ENCODE measurements around the gene CTLA4. TPM values are rescaled to one million over a fixed set of nuclear protein-coding genes. Genes with fewer than 3 reads are reported as not detected.

CTLA4 gene
- total RNA-seq, 4 donors from 2014 or later, result 1.2 TPM; not detected in 3

- Histone ChIP-seq H3K27me3 (no peaks in the 10 kb centered on the region), H3K27ac (no peak overlapping the region), H3K36me3 (no peaks in the 10 kb centered on the region), H3K9me3 (no peaks in the 10 kb centered on the region), H3K4me1 (no peaks in the 10 kb centered on the region), H3K4me3 (no peak overlapping the region)
- DNase-seq (ENCODE audit: low spot score in 2 of 2), result no peak
- WGBS, result 90% methylated on average over 6 of the region's 6 CpGs
- TF ChIP-seq POLR2A (IDR thresholded peaks at IDR 0.05) (no peak), POLR2AphosphoS5 (IDR thresholded peaks at IDR 0.05) (no peak), EP300 (IDR thresholded peaks at IDR 0.05) (no peak), CTCF (IDR thresholded peaks at IDR 0.05) (no peak)
Observed at GRCh38 chr2:203835420-203835819, 32.2 kb upstream of the CTLA4 start.

- H3K4me3 ChIP-seq, result no peak overlapping the region
- no peak for DNase-seq (ENCODE audit: low spot score in 2 of 2)
- H3K27ac ChIP-seq, result no peak overlapping the region
- no peaks in the 10 kb centered on the region for H3K27me3 ChIP-seq
- no peaks in the 10 kb centered on the region for H3K4me1 ChIP-seq
- no peak for TF ChIP-seq POLR2AphosphoS5 (IDR thresholded peaks at IDR 0.05)
- TF ChIP-seq CTCF (IDR thresholded peaks at IDR 0.05), result no peak
- no peak for TF ChIP-seq POLR2A (IDR thresholded peaks at IDR 0.05)
- TF ChIP-seq EP300 (IDR thresholded peaks at IDR 0.05), result no peak
- no peaks in the 10 kb centered on the region for H3K9me3 ChIP-seq
- H3K36me3 ChIP-seq, result no peaks in the 10 kb centered on the region
- WGBS, result 91% methylated on average over 19 of the region's 19 CpGs
Observed at GRCh38 chr2:203835892-203836800, 31.4 kb upstream of the CTLA4 start.

GRCh38 chr2:203840655-203841205, 26.8 kb upstream of the CTLA4 start:
- H3K9me3 ChIP-seq, result no peaks in the 10 kb centered on the region
- WGBS, result 83% methylated on average over 5 of the region's 5 CpGs
- no peak overlapping the region for H3K4me3 ChIP-seq
- H3K36me3 ChIP-seq, result no peaks in the 10 kb centered on the region
- no peaks in the 10 kb centered on the region for H3K27me3 ChIP-seq
- no peak for DNase-seq (ENCODE audit: low spot score in 2 of 2)
- H3K4me1 ChIP-seq, result no peaks in the 10 kb centered on the region
- TF ChIP-seq POLR2A (IDR thresholded peaks at IDR 0.05), result no peak
- TF ChIP-seq POLR2AphosphoS5 (IDR thresholded peaks at IDR 0.05), result no peak
- TF ChIP-seq CTCF (IDR thresholded peaks at IDR 0.05), result no peak
- no peak for TF ChIP-seq EP300 (IDR thresholded peaks at IDR 0.05)
- H3K27ac ChIP-seq, result no peak overlapping the region

- H3K4me1 ChIP-seq, result no peaks in the 10 kb centered on the region
- DNase-seq (ENCODE audit: low spot score in 2 of 2), result no peak
- H3K27ac ChIP-seq, result no peak overlapping the region
- no peak overlapping the region for H3K4me3 ChIP-seq
- TF ChIP-seq POLR2A (IDR thresholded peaks at IDR 0.05) (no peak), EP300 (IDR thresholded peaks at IDR 0.05) (no peak), POLR2AphosphoS5 (IDR thresholded peaks at IDR 0.05) (no peak), CTCF (IDR thresholded peaks at IDR 0.05) (no peak)
- no peaks in the 10 kb centered on the region for H3K36me3 ChIP-seq
- H3K27me3 ChIP-seq, result no peaks in the 10 kb centered on the region
- 92% methylated on average over 5 of the region's 5 CpGs for WGBS
- no peaks in the 10 kb centered on the region for H3K9me3 ChIP-seq
Observed at GRCh38 chr2:203841654-203842053, 25.9 kb upstream of the CTLA4 start.

- Histone ChIP-seq H3K27me3 (no peaks in the 10 kb centered on the region), H3K36me3 (no peaks in the 10 kb centered on the region), H3K9me3 (no peaks in the 10 kb centered on the region), H3K4me1 (no peaks in the 10 kb centered on the region), H3K27ac (no peak overlapping the region), H3K4me3 (no peak overlapping the region)
- TF ChIP-seq POLR2AphosphoS5 (IDR thresholded peaks at IDR 0.05) (no peak), EP300 (IDR thresholded peaks at IDR 0.05) (no peak), CTCF (IDR thresholded peaks at IDR 0.05) (no peak), POLR2A (IDR thresholded peaks at IDR 0.05) (no peak)
- 81% methylated on average over 5 of the region's 5 CpGs for WGBS
- DNase-seq (ENCODE audit: low spot score in 2 of 2), result no peak
Observed at GRCh38 chr2:203842373-203842772, 25.2 kb upstream of the CTLA4 start.

Measured in suprapubic skin (tissue), 4 donors.